ENCODE measurements around the gene WDR45B.

WDR45B gene

GRCh38 chr17:82595893-82596292 is 52.4 kb downstream of the WDR45B start:
- Histone ChIP-seq H3K4me1 (ENCODE audit: insufficient read depth, poor library complexity, severe bottlenecking) (peaks cover 10% of the 10 kb centered on the region), H3K36me3 (ENCODE audit: low read depth) (peaks cover 68% of the 10 kb centered on the region), H3K9me3 (ENCODE audit: severe bottlenecking) (no peaks in the 10 kb centered on the region), H3K4me3 (ENCODE audit: severe bottlenecking) (no peak overlapping the region), H3K27ac (ENCODE audit: poor library complexity, severe bottlenecking) (no peak overlapping the region), H3K27me3 (ENCODE audit: insufficient read depth, poor library complexity, severe bottlenecking) (no peaks in the 10 kb centered on the region)
- no peak for TF ChIP-seq CTCF (IDR thresholded peaks at IDR 0.05; ENCODE audit: poor library complexity, severe bottlenecking)
- no peak for DNase-seq (ENCODE audit: low spot score)
- no peak for ATAC-seq (ENCODE audit: low read depth)

- H3K4me3 ChIP-seq (ENCODE audit: severe bottlenecking) = no peak overlapping the region
- no peak for ATAC-seq (ENCODE audit: low read depth)
- DNase-seq (ENCODE audit: low spot score) = no peak
- no peaks in the 10 kb centered on the region for H3K27me3 ChIP-seq (ENCODE audit: insufficient read depth, poor library complexity, severe bottlenecking)
- peaks cover 54% of the 10 kb centered on the region for H3K36me3 ChIP-seq (ENCODE audit: low read depth)
- H3K4me1 ChIP-seq (ENCODE audit: insufficient read depth, poor library complexity, severe bottlenecking) = peaks cover 10% of the 10 kb centered on the region
- no peak for TF ChIP-seq CTCF (IDR thresholded peaks at IDR 0.05; ENCODE audit: poor library complexity, severe bottlenecking)
- H3K9me3 ChIP-seq (ENCODE audit: severe bottlenecking) = no peaks in the 10 kb centered on the region
- H3K27ac ChIP-seq (ENCODE audit: poor library complexity, severe bottlenecking) = no peak overlapping the region
These were observed 53.7 kb downstream of the WDR45B start for GRCh38 chr17:82594571-82594970.

GRCh38 chr17:82593590-82594087 is 54.6 kb downstream of the WDR45B start:
- Histone ChIP-seq H3K4me3 (ENCODE audit: severe bottlenecking) (peak overlapping the region; percentile 34), H3K9me3 (ENCODE audit: severe bottlenecking) (no peaks in the 10 kb centered on the region), H3K36me3 (ENCODE audit: low read depth) (peaks cover 54% of the 10 kb centered on the region), H3K4me1 (ENCODE audit: insufficient read depth, poor library complexity, severe bottlenecking) (peaks cover 10% of the 10 kb centered on the region), H3K27me3 (ENCODE audit: insufficient read depth, poor library complexity, severe bottlenecking) (no peaks in the 10 kb centered on the region), H3K27ac (ENCODE audit: poor library complexity, severe bottlenecking) (peak overlapping the region; percentile 88)
- DNase-seq (ENCODE audit: low spot score) (no peak), ATAC-seq (ENCODE audit: low read depth) (no peak)
- TF ChIP-seq CTCF (IDR thresholded peaks at IDR 0.05; ENCODE audit: poor library complexity, severe bottlenecking) = no peak

GRCh38 chr17:82592767-82593589 is 55.3 kb downstream of the WDR45B start:
- H3K27ac ChIP-seq (ENCODE audit: poor library complexity, severe bottlenecking) = peak overlapping the region; percentile 88
- no peak for TF ChIP-seq CTCF (IDR thresholded peaks at IDR 0.05; ENCODE audit: poor library complexity, severe bottlenecking)
- ATAC-seq (ENCODE audit: low read depth) (peak; percentile 38), DNase-seq (ENCODE audit: low spot score) (no peak)
- H3K27me3 ChIP-seq (ENCODE audit: insufficient read depth, poor library complexity, severe bottlenecking) = no peaks in the 10 kb centered on the region
- no peaks in the 10 kb centered on the region for H3K9me3 ChIP-seq (ENCODE audit: severe bottlenecking)
- H3K36me3 ChIP-seq (ENCODE audit: low read depth) = peaks cover 54% of the 10 kb centered on the region
- peaks cover 10% of the 10 kb centered on the region for H3K4me1 ChIP-seq (ENCODE audit: insufficient read depth, poor library complexity, severe bottlenecking)
- peak overlapping the region; percentile 34 for H3K4me3 ChIP-seq (ENCODE audit: severe bottlenecking)

GRCh38 chr17:82592289-82592766 is 55.9 kb downstream of the WDR45B start:
- Histone ChIP-seq H3K4me1 (ENCODE audit: insufficient read depth, poor library complexity, severe bottlenecking) (peaks cover 10% of the 10 kb centered on the region), H3K27ac (ENCODE audit: poor library complexity, severe bottlenecking) (peak overlapping the region; percentile 88), H3K27me3 (ENCODE audit: insufficient read depth, poor library complexity, severe bottlenecking) (no peaks in the 10 kb centered on the region), H3K9me3 (ENCODE audit: severe bottlenecking) (no peaks in the 10 kb centered on the region), H3K36me3 (ENCODE audit: low read depth) (peaks cover 56% of the 10 kb centered on the region), H3K4me3 (ENCODE audit: severe bottlenecking) (no peak overlapping the region)
- ATAC-seq (ENCODE audit: low read depth) = peak; percentile 14; the same call in 2 of the 3 replicates
- no peak for TF ChIP-seq CTCF (IDR thresholded peaks at IDR 0.05; ENCODE audit: poor library complexity, severe bottlenecking)
- DNase-seq (ENCODE audit: low spot score) = no peak
